ENCODE data around the gene ZNF474.

DNA sequence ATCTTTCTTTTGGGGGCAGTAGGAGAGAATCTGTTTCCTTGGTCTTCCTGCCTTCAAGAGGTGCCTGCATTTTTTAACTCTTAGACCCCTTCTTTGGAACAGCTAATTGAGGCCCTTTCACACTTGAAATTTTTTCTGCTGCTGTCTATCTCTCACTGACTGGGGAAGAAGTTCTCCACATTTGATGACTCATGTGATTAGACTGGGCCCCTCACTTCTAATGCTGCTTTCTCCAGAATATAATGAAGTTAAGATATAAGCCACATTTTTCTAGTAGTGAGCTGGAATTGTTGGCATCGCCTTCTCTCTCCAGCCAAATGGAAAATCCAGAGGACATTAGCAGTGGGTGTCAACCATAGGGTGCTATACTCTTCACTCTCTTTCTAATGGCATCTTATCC, 12.4 kb downstream of the ZNF474 start:
- TF ChIP-seq, protein P1, sequence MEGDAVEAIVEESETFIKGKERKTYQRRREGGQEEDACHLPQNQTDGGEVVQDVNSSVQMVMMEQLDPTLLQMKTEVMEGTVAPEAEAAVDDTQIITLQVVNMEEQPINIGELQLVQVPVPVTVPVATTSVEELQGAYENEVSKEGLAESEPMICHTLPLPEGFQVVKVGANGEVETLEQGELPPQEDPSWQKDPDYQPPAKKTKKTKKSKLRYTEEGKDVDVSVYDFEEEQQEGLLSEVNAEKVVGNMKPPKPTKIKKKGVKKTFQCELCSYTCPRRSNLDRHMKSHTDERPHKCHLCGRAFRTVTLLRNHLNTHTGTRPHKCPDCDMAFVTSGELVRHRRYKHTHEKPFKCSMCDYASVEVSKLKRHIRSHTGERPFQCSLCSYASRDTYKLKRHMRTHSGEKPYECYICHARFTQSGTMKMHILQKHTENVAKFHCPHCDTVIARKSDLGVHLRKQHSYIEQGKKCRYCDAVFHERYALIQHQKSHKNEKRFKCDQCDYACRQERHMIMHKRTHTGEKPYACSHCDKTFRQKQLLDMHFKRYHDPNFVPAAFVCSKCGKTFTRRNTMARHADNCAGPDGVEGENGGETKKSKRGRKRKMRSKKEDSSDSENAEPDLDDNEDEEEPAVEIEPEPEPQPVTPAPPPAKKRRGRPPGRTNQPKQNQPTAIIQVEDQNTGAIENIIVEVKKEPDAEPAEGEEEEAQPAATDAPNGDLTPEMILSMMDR (conservative IDR thresholded peaks at IDR 0.05 in 1 of 2, IDR thresholded peaks at IDR 0.05 in 1 of 2; ENCODE audit: extremely low read depth in 1 of 2, insufficient read depth in 1 of 2, low read depth in 1 of 2, low read length in 2 of 2) = no peak
- no peak for TF ChIP-seq EZH2 (IDR thresholded peaks at IDR 0.05; ENCODE audit: borderline replicate concordance, low read length)
